NCI-H1048 (cell line): ENCODE measurements around the gene LTV1.
"Not testable (repeated sequence)": the region's sequence is repeated elsewhere in the genome, so short reads cannot be mapped to it uniquely, and the experiment has no call there.

Experiments
- DNase-seq: peaks from one replicate; lab custom pipeline; 2025; lab: John Stamatoyannopoulos, UW

Gene LTV1

GRCh38 chr6:143842461-143842901 is 657 bp upstream of the LTV1 start:
- DNase-seq, result no peak

- no peak for DNase-seq
These were observed 500 bp downstream of the LTV1 start for GRCh38 chr6:143843677-143843999.

- DNase-seq, result no peak
These were observed 868 bp downstream of the LTV1 start for GRCh38 chr6:143844006-143844405.

GRCh38 chr6:143845033-143845432 is 1.9 kb downstream of the LTV1 start:
- no peak for DNase-seq

- DNase-seq, result not testable (repeated sequence)
These were observed 8.6 kb downstream of the LTV1 start for GRCh38 chr6:143851706-143852105.

- not testable (repeated sequence) for DNase-seq
These were observed 11.9 kb downstream of the LTV1 start for GRCh38 chr6:143855057-143855456.

GRCh38 chr6:143856762-143857161 is 13.6 kb downstream of the LTV1 start:
- DNase-seq, result not testable (repeated sequence)

GRCh38 chr6:143857651-143858050 is 14.5 kb downstream of the LTV1 start:
- no peak for DNase-seq

- DNase-seq, result no peak
These were observed 16.9 kb downstream of the LTV1 start for GRCh38 chr6:143859891-143860660.

GRCh38 chr6:143863771-143864170 is 20.6 kb downstream of the LTV1 start:
- no peak for DNase-seq

- no peak for DNase-seq
These were observed 21.1 kb downstream of the LTV1 start, which contains the start of gene ZC2HC1B for GRCh38 chr6:143864234-143864633. Gene ZC2HC1B, plus strand, starts transcription at chr6:143864474. Its CDS starts 66 bp downstream, at chr6:143864540.

GRCh38 chr6:143867236-143867635 is 24.1 kb downstream of the LTV1 start:
- DNase-seq, result no peak

- not testable (repeated sequence) for DNase-seq
These were observed 25.7 kb downstream of the LTV1 start for GRCh38 chr6:143868808-143869207.

GRCh38 chr6:143871202-143871730 is 28.1 kb downstream of the LTV1 start:
- DNase-seq, result not testable (repeated sequence)

- no peak for DNase-seq
These were observed 29.1 kb downstream of the LTV1 start for GRCh38 chr6:143872201-143872600.

- not testable (repeated sequence) for DNase-seq
These were observed 30.5 kb downstream of the LTV1 start for GRCh38 chr6:143873600-143873999.

GRCh38 chr6:143874503-143874902 is 31.4 kb downstream of the LTV1 start:
- DNase-seq, result not testable (repeated sequence)

GRCh38 chr6:143877584-143878271 is 34.6 kb downstream of the LTV1 start:
- no peak for DNase-seq

- no peak for DNase-seq
These were observed 35.2 kb downstream of the LTV1 start for GRCh38 chr6:143878272-143878760.

GRCh38 chr6:143880412-143880811 is 37.3 kb downstream of the LTV1 start:
- DNase-seq, result no peak

GRCh38 chr6:143882401-143882930 is 39.3 kb downstream of the LTV1 start:
- no peak for DNase-seq

- DNase-seq, result no peak
These were observed 41.2 kb downstream of the LTV1 start for GRCh38 chr6:143884216-143884900.
